CD4-positive, alpha-beta T cell treated with Interferon gamma for 1 hour (primary cell): ENCODE data around the gene MPZL1.
"Not testable (repeated sequence)": the region's sequence is repeated elsewhere in the genome, so short reads cannot be mapped to it uniquely, and the experiment has no call there.

Experiments
- DNase-seq: peaks from one replicate; pipeline ENCODE4 v3.0.0-alpha.2; 2020

Gene MPZL1

DNA sequence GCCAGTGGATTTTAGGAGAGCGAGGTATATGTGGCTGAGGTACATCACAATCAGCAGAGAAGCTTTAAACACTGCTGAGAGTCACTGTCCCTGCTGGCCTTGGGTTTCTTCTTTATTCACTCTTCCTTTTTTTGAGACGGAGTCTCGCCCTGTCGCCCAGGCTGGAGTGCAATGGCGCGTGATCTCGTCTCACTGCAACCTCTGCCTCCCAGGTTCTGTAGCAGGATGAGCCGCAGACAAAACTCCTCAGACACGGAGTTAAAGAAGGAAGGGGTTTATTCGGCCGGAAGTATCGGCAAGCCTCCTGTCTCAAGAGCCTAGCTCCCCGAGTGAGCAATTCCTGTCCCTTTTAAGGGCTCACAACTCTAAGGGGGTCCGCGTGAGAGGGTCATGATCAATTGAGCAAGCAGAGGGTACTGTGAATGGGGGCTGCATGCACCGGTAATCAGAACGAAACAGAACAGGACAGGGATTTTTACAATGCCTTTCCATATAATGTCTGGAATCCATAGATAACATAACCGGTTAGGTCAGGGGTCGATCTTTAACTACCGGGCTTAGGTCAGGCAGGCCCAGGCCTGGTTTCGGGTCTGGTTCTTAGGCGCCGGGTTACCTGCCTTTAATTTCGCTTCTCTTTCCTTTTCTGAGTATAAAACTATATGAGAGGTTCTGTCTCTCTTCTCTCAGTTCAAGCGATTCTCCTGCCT lies 1.9 kb upstream of the MPZL1 start:
- not testable (repeated sequence) for DNase-seq

GRCh38 chr1:167720965-167721616 lies 691 bp upstream of the MPZL1 start:
- DNase-seq, result peak; percentile 20

DNA sequence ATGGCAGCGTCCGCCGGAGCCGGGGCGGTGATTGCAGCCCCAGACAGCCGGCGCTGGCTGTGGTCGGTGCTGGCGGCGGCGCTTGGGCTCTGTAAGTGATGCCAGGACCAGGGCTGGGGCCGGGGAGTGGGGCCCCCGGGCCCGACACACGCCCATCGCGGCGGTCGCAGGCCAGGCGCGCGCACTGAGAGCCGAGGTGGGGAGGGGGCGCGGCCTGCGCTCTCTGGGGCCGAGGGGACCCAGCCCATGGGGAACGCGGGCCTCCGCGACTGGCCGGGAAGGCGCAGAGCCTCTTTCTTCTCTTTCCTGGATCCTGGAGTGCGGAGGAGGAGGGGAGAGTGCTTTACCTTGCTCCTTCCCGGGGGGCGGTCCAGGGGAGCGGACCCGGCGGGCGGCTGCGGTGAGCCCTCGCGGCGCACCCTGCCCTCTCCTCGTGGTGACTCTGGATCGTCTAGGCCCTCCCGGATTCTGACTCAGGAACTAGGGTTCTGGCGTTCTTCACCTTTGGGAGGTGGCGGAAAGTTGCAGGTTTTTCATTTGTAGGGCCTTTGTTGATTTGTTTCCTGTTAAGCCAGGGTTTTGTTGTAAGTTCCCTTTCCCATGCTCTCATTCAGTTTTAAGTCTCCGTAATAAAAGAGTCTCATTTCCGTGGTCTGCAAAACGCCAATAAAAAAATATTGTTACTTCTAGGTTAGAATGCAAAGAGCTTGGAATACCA lies 529 bp downstream of the MPZL1 start:
- no peak for DNase-seq

DNA sequence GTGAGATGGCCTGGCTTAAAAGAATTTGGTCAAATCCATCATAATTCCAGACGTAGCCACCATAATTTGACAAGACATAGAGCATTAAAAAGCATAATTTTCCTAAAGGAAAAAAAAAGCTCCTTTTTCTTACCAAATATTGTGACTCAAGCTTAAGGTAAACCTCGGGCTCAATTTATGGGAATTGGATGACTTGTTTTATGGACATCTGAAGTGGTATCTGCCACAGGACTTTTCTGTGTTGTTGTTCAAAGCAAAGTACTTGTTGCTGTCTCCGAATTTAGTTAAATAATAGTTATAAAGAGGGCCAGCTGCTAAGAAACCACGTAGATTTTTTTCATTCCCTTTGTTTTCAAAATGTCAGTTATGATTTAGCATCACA lies 1.1 kb downstream of the MPZL1 start:
- no peak for DNase-seq

DNA sequence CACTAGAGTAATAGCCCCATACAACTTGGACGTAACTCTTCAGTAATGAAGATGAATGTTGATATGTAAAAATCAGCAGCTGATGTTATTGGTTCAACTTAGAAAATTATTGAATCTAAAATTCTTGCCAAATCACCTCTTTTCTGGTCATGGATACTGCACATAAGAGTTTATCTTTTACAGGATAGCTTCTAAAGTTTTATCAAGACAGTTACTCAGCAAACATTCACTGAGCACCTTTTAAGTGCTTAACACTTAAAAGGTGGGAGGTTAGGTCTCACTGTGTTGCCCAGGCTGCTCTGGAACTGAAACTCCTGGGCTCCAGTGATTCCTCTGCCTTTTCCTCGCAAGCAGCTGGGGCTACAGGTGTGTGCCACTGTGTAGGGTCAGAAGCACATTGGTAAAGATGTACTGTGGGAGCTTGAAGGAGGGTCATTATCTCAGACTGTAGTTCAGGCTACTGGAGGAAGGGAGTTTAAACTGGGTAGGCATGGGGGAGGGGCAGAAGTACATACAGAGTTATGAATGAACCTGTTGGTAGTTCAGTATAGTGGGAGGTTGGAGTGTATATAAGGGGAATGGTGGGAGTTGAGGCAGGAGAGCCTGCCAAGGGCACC lies 2.0 kb downstream of the MPZL1 start:
- DNase-seq, result no peak

DNA sequence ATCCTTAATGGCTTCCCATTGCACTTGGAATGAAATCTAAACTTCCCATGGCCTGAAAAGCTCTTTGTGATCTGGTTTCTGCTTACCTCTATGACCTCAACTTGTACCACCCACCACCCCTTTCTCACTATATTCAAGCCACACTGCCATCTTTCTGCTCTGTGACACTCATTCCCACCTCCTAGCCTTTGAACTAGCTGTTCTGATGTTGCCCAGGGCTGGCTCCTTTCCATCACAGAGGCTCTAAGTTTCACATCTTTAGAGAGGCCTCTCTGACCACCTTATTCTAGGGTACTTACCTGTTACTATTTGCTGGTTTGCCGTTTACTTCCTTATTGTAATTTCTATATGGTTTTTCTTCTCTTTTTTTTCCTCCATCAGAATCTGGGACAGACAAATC lies 4.2 kb downstream of the MPZL1 start:
- no peak for DNase-seq

- DNase-seq, result no peak
Observed at GRCh38 chr1:167728818-167729410, 7.1 kb downstream of the MPZL1 start.

GRCh38 chr1:167734227-167734626 lies 12.4 kb downstream of the MPZL1 start:
- no peak for DNase-seq

GRCh38 chr1:167734841-167735240 lies 13.1 kb downstream of the MPZL1 start:
- DNase-seq, result no peak

DNA sequence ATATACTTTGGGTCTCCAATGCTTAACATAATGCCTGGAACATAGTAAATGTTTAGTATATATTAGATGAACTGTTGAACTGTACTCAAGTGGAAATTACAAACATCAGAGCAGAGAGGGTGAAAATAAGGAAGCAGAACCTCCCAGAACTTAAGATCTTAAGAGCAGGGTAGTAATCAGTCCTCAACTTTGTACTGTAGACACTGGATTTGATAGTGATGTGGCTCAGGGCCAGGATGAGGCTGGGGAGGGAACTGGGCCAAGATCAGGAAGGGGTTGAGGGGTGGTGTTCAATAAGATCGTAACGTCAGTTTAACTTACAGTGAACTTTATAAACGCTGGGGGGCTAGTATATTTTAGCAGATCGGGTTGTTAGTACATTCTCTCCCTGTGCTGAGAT lies 15.4 kb downstream of the MPZL1 start:
- no peak for DNase-seq

GRCh38 chr1:167738158-167738557 lies 16.4 kb downstream of the MPZL1 start:
- DNase-seq, result no peak

DNA sequence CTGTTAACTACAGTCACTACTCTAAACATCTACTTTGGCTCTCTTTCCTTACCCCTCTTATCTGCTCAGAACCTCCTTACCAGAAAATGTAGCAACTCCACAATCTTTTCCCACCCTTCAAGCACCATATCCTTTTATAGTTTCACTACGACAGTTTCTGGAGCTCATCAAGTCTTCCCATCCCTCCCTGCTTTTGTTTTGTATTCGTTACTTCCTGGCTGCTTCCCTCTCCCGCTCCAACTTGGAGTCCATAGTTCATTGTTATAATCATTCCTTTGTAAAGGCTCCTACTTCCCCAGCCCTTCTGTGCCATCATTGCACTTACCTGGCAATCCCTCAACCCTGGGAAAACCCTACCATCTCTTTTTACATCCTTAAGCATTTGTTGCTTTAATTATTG lies 18.0 kb downstream of the MPZL1 start:
- no peak for DNase-seq

GRCh38 chr1:167741103-167741502 lies 19.3 kb downstream of the MPZL1 start:
- DNase-seq, result not testable (repeated sequence)

DNA sequence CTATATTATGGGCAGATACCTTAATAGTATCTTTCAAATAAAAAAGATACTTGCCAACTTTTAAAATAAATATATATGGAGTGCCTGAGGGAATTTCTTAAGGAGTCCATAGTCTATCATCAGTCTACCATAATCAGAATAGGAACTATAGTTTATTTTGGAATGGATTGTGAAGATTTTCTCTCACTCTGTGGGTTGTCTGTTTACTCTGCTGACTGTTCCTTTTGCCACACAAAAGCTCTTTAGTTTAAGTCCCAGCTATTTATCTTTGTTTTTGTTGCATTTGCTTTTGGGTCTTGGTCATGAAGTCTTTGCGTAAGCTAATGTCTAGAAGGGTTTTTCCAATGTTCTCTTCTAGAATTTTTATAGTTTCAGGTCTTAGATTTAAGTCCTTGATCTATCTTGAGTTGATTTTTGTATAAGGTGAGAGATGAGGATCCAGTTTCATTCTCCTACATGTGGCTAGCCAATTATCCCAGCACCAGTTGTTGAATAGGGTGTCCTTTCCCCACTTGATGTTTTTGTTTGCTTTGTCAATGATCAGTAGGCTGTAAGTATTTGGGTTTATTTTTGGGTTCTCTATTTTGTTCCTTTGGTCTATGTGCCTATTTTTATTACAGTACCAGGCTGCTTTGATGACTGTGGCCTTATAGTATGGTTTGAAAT lies 20.7 kb downstream of the MPZL1 start:
- not testable (repeated sequence) for DNase-seq

GRCh38 chr1:167744901-167745300 lies 23.1 kb downstream of the MPZL1 start:
- DNase-seq, result no peak

DNA sequence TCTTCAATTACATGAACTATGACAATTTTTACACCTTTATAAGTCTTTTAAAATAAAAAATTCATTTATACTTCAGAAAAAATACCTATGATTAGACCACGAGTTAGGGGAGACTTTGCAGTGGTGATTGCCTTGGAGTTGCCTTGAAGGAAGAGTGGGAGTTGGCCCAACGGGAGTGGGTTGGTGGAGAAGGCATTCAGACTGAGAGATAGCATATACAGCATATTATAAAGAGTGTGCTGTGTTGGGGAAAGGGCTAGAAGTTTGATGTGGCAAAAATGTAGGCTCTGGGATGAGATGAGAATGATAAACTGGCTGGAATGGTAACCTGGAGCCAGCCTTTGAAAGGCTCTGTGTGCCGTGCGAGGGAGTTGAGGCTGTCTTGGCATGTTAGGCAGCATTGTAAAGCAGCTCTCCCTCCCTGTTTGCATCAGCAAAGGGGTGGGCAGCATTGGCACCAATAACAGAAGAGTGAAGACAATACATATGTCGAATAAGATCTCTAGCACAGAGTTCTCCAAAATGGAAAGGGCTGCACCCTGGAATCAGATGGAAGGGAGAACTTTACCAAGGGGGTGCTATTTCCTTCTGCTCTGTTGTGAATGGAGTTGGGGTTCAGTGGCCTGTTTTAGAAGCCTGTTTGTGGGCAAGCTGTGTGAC lies 24.4 kb downstream of the MPZL1 start:
- no peak for DNase-seq

- DNase-seq, result no peak
Observed at GRCh38 chr1:167746988-167747655, 25.3 kb downstream of the MPZL1 start.

- no peak for DNase-seq
Observed at GRCh38 chr1:167747988-167748387, 26.2 kb downstream of the MPZL1 start.

DNA sequence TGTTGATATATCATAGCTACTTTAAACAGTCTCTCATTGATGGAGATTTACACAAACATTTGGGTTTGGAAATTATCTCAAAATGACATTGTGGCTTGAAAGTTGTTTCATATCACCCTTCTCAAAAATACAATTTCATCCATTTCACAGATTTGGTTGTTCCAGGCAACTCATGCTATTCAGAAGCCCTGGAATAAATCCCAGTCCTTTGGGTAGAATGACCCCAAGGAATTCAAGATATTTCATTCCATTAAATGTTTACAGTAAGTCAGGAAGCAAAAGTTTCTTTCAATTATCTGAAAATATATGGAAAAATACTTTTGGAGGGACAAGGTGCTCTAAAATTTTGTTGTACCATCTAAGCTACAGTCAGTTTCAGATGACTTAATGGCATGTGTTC lies 27.1 kb downstream of the MPZL1 start:
- no peak for DNase-seq

GRCh38 chr1:167749741-167750140 lies 28.0 kb downstream of the MPZL1 start:
- DNase-seq, result no peak

GRCh38 chr1:167750641-167751040 lies 28.9 kb downstream of the MPZL1 start:
- DNase-seq, result no peak

- no peak for DNase-seq
Observed at GRCh38 chr1:167751676-167752075, 29.9 kb downstream of the MPZL1 start.
